GM19099 (cell line): ENCODE results near the gene TPCN2.

Experiments
- POLR2A ChIP-seq: IDR thresholded peaks from 3 replicates; pipeline ENCODE4 v1.6.1; 2011; ENCODE audit warnings: low read depth; ENCODE audit not compliant: insufficient read length; ENCODE audit errors: extremely low read depth

Gene TPCN2

DNA sequence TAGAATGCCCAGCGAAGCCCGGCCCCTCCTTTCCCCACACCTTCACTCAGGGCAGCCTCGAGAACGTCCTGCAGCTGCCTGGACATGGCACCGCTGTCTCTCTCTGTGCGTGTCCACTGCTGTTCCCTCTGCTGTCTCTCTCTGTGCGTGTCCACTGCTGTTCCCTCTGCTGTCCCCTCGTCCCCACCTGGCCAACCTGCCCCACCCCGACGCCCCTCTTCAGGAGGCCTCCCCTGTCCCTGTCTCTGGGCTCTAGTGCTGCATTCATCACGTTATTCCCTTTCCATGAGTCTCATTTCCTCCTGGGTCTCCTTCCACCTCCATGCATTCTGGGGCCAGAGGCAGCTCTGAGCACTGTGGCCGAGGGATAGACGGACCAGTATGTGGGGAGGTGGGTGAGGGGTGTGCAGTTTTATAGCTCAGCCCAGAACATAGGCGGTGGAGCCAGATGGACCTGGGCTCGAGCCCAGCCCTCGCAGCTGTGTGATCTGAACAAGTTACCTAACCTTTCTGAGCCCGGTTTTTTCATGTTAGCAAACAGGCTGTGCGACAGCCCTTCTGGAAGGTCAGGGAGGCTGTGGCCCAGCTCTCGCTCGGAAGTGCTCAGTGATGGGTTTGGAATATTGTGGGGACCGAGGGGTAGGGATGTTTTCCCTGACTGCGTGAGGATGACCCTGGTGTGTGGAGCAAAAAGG, 65.1 kb downstream of the TPCN2 start:
- TF ChIP-seq POLR2A: no peak

GRCh38 chr11:69114362-69114761, 65.6 kb downstream of the TPCN2 start:
- TF ChIP-seq POLR2A: no peak

GRCh38 chr11:69114811-69115523, 66.2 kb downstream of the TPCN2 start:
- TF ChIP-seq POLR2A: no peak

GRCh38 chr11:69115586-69116560, 67.1 kb downstream of the TPCN2 start:
- no peak for TF ChIP-seq POLR2A

DNA sequence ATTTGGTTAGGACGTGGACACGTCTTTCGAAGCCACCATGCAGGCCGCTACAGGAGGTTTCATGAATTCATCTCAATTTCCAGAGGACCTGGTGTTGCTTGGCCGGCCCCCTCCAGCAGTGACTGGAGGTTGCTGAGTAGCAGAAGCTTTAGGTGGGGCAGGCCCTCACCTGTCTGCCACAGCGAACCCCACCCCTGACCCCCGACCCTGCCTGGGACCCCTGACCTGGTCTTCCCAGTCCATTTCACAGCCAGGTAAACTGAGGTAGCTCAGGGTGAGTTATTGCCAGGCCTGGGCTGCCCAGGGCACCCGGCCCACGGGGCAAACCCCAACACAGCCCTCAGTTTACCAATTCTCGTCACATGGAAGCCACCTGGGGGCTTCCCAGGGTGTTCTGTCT, 67.9 kb downstream of the TPCN2 start:
- no peak for TF ChIP-seq POLR2A

DNA sequence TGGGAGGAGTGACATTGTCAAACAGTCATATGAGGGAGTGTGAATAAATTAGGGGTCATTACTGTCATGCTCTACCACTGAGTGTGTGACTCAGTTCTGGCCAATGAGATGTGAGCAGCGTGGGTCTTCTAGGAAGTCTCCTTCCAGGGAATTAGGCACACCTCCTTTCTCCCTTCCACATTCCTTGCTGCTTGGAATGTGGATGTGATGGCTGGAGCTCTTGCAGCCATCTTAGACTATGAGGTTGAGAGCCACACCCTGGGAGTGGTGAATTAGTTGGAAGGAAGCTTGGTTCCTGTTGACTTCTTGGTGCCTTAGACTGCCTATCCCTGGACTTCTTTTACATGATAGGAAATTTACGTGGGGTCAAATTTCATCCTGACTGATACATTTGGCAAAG, 70.5 kb downstream of the TPCN2 start:
- no peak for TF ChIP-seq POLR2A

GRCh38 chr11:69120096-69120875, 71.6 kb downstream of the TPCN2 start:
- no peak for TF ChIP-seq POLR2A

GRCh38 chr11:69121021-69121420, 72.3 kb downstream of the TPCN2 start:
- TF ChIP-seq POLR2A: no peak

DNA sequence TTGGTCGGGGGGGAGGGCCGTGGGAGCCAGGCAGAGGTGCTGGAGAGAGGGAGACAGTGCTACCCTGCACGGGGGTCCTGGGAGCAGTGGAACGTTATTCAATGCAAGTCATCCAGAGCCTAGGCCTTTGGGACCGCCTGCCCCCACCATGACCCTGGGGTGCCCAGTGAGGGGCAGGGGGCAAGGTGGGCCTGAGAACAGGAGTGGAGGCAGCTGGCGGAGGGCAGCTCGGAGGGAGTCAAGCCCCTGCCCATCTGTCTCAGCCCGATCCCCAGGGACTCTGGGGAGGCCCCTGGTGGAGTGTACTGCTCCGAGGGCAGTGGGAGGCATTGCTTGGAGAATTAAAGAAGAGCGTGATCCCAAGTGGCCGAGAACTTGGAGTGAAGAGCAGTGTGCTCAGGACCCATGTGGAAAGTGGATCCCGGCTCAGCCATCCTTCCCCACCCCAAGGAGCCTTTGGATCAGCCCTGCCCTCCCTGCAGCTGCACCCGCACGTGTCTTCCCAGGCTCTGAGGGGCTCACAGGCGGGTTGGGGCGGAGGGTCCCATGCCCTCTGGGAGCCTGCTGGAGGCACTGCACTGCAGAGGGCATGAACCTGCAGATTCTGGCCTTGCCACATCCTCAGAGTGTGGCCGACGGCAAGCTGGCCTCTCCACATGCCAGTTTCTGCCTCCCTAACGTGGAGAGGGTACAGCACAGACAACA, 73.0 kb downstream of the TPCN2 start:
- TF ChIP-seq POLR2A: no peak

GRCh38 chr11:69122326-69122629, 73.5 kb downstream of the TPCN2 start:
- no peak for TF ChIP-seq POLR2A

DNA sequence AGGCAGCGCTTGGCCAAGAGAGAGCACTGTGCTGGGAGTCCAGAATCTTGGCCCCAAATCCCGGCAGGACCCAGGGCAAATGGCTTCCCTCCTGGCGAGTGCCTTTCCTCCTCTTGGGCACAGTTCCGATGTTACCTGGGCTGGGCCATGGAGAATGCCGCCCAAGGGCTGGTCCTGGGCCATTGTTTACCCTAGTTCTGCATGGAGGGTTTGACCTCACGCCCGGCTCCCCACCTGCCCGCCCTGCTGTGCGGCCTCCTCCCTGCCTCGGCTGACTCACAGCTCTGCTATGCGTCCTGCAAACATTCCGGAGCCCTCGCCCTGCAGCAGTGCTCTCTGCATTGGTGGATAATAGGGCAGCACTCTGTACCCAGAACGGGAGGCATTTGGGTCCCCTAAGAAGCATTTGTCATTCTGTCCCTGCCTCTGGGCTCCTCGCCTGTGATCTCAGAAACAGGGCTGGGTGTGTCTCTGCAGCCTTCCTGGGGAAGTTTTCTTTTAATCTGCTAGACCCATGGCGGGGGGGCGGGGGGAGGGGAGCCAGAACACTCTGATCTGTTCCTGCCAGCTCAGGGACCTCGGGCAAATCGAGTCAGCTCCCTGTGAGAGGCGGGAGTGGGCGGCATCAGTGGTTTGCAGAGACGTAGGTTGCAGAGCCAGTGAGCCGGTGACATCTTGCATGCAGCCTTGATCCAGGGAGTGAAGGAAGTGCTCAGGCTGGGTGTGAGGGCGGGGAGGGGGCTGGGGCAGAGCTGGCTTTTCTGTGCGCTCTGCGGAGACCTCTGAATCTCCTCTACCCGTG, 74.1 kb downstream of the TPCN2 start:
- TF ChIP-seq POLR2A: no peak

GRCh38 chr11:69123593-69124545, 75.1 kb downstream of the TPCN2 start:
- no peak for TF ChIP-seq POLR2A

- no peak for TF ChIP-seq POLR2A
Measured at GRCh38 chr11:69125861-69126260, 77.1 kb downstream of the TPCN2 start.

DNA sequence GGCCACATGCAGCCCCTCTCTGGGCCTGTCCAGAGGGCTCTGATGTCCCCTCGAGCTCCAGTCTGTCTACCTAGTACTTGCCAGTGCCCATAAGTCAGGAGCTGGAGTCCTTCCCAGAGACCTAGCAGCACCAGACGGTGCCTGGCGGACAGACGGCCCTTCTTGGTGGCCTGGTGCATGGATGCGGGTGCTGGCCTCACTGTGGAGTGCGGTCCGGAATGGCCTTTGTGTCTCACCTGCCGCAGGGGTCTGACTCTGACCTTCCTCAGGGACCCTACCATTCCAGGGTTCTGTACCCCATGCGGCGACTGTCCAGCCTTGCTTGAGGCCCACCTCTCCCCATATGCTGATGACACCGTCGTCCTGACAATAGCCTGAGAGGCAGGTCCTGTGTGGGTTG, 77.6 kb downstream of the TPCN2 start:
- no peak for TF ChIP-seq POLR2A
